H7 (cell line): ENCODE data around the gene SRRT. TPM values are rescaled to one million over a fixed set of nuclear protein-coding genes. Genes with fewer than 3 reads are reported as not detected.
A peak's percentile ranks its signal among the peaks of the same experiment; 100 is the strongest.

Source experiments
- DNase-seq: peaks from one replicate; pipeline ENCODE4 v3.0.0; 2012
- H3K27me3 ChIP-seq: 2 replicates; pipeline ENCODE4 v1.6.0; 2011; ENCODE audit warnings: mild to moderate bottlenecking, low read length; ENCODE audit not compliant: control insufficient read depth, insufficient read depth
- H3K36me3 ChIP-seq: replicated peaks from 2 replicates; pipeline ENCODE4 v1.5.1; 2011; ENCODE audit warnings: low read length; ENCODE audit not compliant: control insufficient read depth, insufficient read depth
- H3K4me3 ChIP-seq: 2 replicates; pipeline ENCODE4 v1.5.1; 2011; ENCODE audit warnings: low read depth, mild to moderate bottlenecking, control low read depth, low read length, moderate library complexity; ENCODE audit not compliant: insufficient read depth
- total RNA-seq: library from RNA; depleted of rRNA; stranded (reverse); fragments of >200 nt; shearing (Covaris generic); gene quantifications from 2 replicates; pipeline ENCODE4 v1.2.3, GENCODE V29; 2014

The SRRT gene
- total RNA-seq, 1 experiment from 2014 or later: 101 TPM

DNA sequence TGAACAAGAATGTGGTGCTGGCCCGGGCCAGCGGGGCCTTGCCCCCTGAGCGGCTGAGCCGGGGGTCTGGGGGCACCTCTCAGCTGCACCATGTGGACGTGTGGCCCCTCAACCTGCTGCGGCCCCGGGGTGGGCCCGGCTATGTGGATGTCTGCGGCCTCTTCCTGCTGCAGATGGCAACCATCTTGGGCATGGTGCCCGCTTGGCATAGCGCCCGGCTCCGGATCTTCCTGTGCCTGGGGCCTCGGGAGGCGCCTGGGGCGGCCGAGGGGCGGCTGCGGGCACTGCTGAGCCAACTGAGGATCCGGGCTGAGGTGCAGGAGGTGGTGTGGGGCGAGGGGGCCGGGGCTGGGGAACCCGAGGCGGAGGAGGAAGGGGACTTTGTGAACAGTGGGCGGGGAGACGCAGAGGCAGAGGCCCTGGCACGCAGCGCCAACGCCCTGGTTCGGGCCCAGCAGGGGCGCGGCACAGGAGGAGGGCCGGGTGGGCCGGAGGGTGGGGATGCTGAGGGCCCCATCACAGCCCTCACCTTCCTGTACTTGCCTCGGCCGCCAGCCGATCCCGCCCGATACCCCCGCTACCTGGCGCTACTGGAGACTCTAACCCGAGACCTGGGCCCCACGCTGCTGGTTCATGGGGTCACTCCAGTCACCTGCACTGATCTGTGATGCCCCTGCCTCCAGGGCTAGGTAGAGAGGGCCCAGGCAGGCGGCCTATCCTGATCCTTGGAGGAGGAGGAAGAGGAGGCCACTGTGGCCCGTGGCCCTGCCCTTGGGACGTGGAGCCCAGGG, 8.8 kb upstream of the SRRT start:
- DNase-seq: peak; percentile 74
- Histone ChIP-seq H3K36me3 (peaks cover 18% of the 10 kb centered on the region), H3K4me3 (no peak overlapping the region), H3K27me3 (no peaks in the 10 kb centered on the region)

DNA sequence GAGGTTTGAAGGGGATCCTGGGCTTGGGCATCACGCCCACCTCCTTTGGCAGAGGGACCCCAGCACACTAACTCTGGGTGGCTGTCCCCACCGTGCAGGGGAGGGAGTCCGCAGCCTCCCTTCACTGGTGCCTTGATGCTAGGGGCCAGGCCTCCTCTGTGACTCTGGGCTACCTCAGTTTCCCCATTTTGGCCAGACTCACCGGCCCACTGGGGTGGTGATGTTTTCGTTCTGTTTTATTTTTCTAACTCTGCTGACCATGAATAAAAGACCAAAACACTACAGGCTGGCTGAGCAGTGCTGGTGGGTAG, 8.2 kb upstream of the SRRT start:
- Histone ChIP-seq H3K4me3 (peak overlapping the region; percentile 96), H3K27me3 (no peaks in the 10 kb centered on the region), H3K36me3 (peaks cover 23% of the 10 kb centered on the region)
- DNase-seq: no peak

- peak within 1 kb of the TSS; percentile 96 for H3K4me3 ChIP-seq
- peak; percentile 99 for DNase-seq
- H3K27me3 ChIP-seq: no peaks in the 10 kb centered on the region
- H3K36me3 ChIP-seq: peaks cover 24% of the 10 kb centered on the region
These were observed 7.7 kb upstream of the SRRT start, which contains the start of gene TRIP6 for GRCh38 chr7:100867040-100867775. Gene TRIP6, plus strand, starts transcription at chr7:100867387. Its CDS starts 111 bp downstream, at chr7:100867498.

GRCh38 chr7:100867776-100868485, 7.0 kb upstream of the SRRT start:
- Histone ChIP-seq H3K4me3 (peak overlapping the region; percentile 96), H3K27me3 (no peaks in the 10 kb centered on the region), H3K36me3 (peaks cover 26% of the 10 kb centered on the region)
- peak; percentile 83 for DNase-seq

DNA sequence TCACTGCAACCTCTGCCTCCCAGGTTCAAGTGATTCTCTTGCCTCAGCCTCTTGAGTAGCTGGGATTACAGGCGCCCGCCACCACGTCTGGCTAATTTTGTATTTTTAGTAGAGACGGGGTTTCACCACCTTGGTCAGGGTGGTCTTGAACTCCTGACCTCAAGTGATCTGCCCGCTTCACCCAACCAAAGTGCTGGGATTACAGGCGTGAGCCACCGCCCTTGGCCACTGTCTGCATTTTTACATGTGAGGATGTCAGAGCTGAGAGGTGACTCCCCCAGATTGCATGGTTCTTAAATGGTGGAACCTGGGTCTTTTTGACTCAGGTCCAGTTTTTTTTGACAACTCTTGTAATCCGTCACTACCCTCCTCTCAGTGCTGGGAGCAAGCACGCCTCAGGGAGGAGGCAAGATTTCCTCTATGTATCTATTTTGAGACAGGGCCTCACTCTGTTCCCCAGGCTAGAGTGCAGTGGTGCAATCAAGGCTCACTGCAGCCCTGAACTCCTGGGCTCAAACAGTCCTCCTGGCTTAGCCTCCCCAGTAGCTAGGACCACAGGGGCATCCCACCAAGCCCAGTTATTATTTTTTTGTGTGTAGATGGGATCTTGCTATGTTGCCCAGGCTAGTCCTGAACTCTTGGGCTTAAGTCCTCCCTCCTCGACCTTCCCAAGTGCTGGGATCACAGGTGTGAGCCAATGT, 1.2 kb upstream of the SRRT start:
- no peaks in the 10 kb centered on the region for H3K27me3 ChIP-seq
- H3K4me3 ChIP-seq: no peak overlapping the region
- DNase-seq: no peak
- H3K36me3 ChIP-seq: peaks cover 35% of the 10 kb centered on the region

DNA sequence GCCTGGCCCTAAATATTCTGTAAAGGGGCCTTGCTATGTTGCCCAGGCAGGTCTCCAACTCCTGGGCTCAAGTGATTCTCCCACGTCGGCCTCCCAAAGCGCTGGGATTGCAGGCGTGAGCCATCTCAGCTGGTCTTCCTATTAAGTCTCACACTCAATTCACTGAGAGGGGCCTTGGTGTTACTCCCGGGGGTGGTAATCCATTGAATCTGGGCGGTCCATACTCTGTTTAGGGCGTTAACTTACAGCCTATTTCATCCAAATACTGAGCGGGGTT, 665 bp upstream of the SRRT start:
- peak; percentile 75 for DNase-seq
- Histone ChIP-seq H3K36me3 (peaks cover 36% of the 10 kb centered on the region), H3K4me3 (peak overlapping the region; percentile 99), H3K27me3 (no peaks in the 10 kb centered on the region)

DNA sequence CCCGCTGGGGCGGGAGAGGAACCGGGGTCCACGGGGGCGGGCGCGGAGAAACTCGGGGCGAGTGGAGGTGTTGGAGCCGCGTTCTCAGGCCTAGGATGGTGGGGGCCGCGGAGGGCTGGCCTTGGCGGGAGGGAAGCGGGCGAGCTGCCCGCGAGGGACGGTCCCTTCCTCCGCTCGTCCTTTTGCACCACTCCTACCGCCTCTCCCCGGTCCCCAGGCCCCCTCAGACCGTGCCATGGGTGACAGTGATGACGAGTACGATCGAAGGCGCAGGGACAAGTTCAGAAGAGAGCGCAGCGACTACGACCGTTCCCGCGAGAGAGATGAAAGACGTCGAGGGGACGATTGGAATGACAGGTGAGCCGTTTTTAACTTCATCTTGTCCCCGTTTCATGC, 451 bp downstream of the SRRT start:
- peak overlapping the region; percentile 99 for H3K4me3 ChIP-seq
- H3K27me3 ChIP-seq: no peaks in the 10 kb centered on the region
- peaks cover 36% of the 10 kb centered on the region for H3K36me3 ChIP-seq
- DNase-seq: no peak

GRCh38 chr7:100878013-100878412, 3.1 kb downstream of the SRRT start:
- Histone ChIP-seq H3K27me3 (no peaks in the 10 kb centered on the region), H3K36me3 (peaks cover 29% of the 10 kb centered on the region), H3K4me3 (no peak overlapping the region)
- DNase-seq: no peak

- Histone ChIP-seq H3K27me3 (no peaks in the 10 kb centered on the region), H3K4me3 (no peak overlapping the region), H3K36me3 (peaks cover 32% of the 10 kb centered on the region)
- DNase-seq: no peak
These were observed 3.8 kb downstream of the SRRT start for GRCh38 chr7:100878685-100879084.

- H3K27me3 ChIP-seq: no peaks in the 10 kb centered on the region
- no peak for DNase-seq
- no peak overlapping the region for H3K4me3 ChIP-seq
- peaks cover 41% of the 10 kb centered on the region for H3K36me3 ChIP-seq
These were observed 4.9 kb downstream of the SRRT start for GRCh38 chr7:100879685-100880261.

DNA sequence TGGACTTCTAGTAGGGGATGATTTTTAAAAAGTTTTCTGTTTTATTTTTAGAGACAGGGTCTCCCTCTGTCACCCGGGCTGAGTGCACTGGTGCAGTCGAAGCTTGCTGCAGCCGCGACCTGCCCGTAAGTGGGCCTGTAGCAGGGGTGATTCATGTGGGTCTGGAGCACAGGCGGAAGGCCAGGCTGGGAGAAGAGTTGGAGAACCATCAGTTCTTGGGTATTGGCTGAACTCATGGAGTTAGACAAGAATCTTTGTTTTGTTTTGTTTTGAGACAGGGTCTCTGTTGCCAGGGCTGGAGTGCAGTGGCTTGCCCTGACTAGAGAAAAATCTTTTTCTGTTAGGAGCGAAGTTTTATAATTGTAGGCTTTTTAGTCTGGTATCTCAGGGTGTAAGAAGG, 5.7 kb downstream of the SRRT start:
- Histone ChIP-seq H3K36me3 (peaks cover 47% of the 10 kb centered on the region), H3K4me3 (no peak overlapping the region), H3K27me3 (no peaks in the 10 kb centered on the region)
- no peak for DNase-seq

- Histone ChIP-seq H3K27me3 (no peaks in the 10 kb centered on the region), H3K36me3 (peaks cover 51% of the 10 kb centered on the region), H3K4me3 (no peak overlapping the region)
These were observed 6.2 kb downstream of the SRRT start for GRCh38 chr7:100881136-100881535.

DNA sequence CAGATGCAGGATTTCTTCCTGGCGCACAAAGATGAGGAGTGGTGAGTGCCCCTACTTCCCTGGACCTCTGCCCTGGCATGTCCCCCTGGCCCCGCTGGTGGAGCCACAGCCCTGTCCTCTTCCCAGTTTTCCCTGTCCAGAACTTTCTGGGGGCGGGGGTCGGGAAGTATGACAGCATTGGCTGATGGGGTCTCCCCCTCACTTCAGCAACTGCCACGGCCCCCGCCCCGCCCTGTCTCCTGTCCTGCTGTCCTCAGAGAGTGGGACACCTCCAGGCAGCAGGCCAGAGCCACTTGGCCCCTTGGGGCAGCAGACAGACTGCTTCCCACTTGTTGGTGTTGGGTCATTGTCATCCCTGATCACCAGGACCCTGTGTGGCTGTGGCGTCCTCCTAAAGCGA, 7.3 kb downstream of the SRRT start:
- Histone ChIP-seq H3K4me3 (no peak overlapping the region), H3K27me3 (no peaks in the 10 kb centered on the region), H3K36me3 (peaks cover 50% of the 10 kb centered on the region)
- no peak for DNase-seq

More at GRCh38 chr7:100881136-100881535, 6.2 kb downstream of the SRRT start:
- DNase-seq: no peak

GRCh38 chr7:100882785-100883526, 8.1 kb downstream of the SRRT start:
- Histone ChIP-seq H3K27me3 (no peaks in the 10 kb centered on the region), H3K36me3 (peaks cover 54% of the 10 kb centered on the region), H3K4me3 (no peak overlapping the region)
- peak; percentile 37 for DNase-seq
